ENCODE measurements around the gene RAPGEFL1. TPM values are rescaled to one million over a fixed set of nuclear protein-coding genes. Genes with fewer than 3 reads are reported as not detected.

Gene RAPGEFL1
- total RNA-seq, 3 donors from 2014 or later: 5.7 to 6.7 (median 6.1) TPM

- H3K27me3 Mint-ChIP-seq (ENCODE audit: low read depth): no peaks in the 10 kb centered on the region
- H3K4me3 Mint-ChIP-seq: no peak overlapping the region
- H3K4me1 Mint-ChIP-seq (ENCODE audit: low read depth): peaks cover 34% of the 10 kb centered on the region
- DNase-seq: no peak
- no peak for ATAC-seq
- no peaks in the 10 kb centered on the region for H3K9me3 Mint-ChIP-seq
- peaks cover 22% of the 10 kb centered on the region for H3K36me3 Mint-ChIP-seq (ENCODE audit: insufficient read depth)
These were observed 18.7 kb upstream of the RAPGEFL1 start for GRCh38 chr17:40158438-40159013.

GRCh38 chr17:40159456-40159855 lies 17.8 kb upstream of the RAPGEFL1 start:
- Mint-ChIP-seq H3K36me3 (ENCODE audit: insufficient read depth) (peaks cover 19% of the 10 kb centered on the region), H3K27me3 (ENCODE audit: low read depth) (no peaks in the 10 kb centered on the region), H3K9me3 (no peaks in the 10 kb centered on the region), H3K4me1 (ENCODE audit: low read depth) (peaks cover 27% of the 10 kb centered on the region), H3K4me3 (no peak overlapping the region)
- ATAC-seq: no peak
- DNase-seq: no peak

- no peaks in the 10 kb centered on the region for H3K27me3 Mint-ChIP-seq (ENCODE audit: low read depth)
- ATAC-seq (no peak), DNase-seq (no peak)
- peaks cover 5% of the 10 kb centered on the region for H3K4me1 Mint-ChIP-seq (ENCODE audit: low read depth)
- H3K36me3 Mint-ChIP-seq (ENCODE audit: insufficient read depth): peaks cover 39% of the 10 kb centered on the region
- no peaks in the 10 kb centered on the region for H3K9me3 Mint-ChIP-seq
- H3K4me3 Mint-ChIP-seq: no peak overlapping the region
These were observed 9.5 kb upstream of the RAPGEFL1 start for GRCh38 chr17:40167685-40168261.

- Mint-ChIP-seq H3K27me3 (ENCODE audit: low read depth) (no peaks in the 10 kb centered on the region), H3K4me3 (no peak overlapping the region), H3K9me3 (no peaks in the 10 kb centered on the region), H3K4me1 (ENCODE audit: low read depth) (peaks cover 5% of the 10 kb centered on the region), H3K36me3 (ENCODE audit: insufficient read depth) (peaks cover 40% of the 10 kb centered on the region)
- ATAC-seq (peak; percentile 53 to 56), DNase-seq (peak; percentile 18)
These were observed 8.9 kb upstream of the RAPGEFL1 start for GRCh38 chr17:40168262-40168832.

- H3K4me1 Mint-ChIP-seq (ENCODE audit: low read depth): peaks cover 5% of the 10 kb centered on the region
These were observed 6.9 kb upstream of the RAPGEFL1 start for GRCh38 chr17:40170325-40170724.

GRCh38 chr17:40171750-40172149 lies 5.5 kb upstream of the RAPGEFL1 start:
- no peak for DNase-seq
- Mint-ChIP-seq H3K9me3 (no peaks in the 10 kb centered on the region), H3K4me1 (ENCODE audit: low read depth) (peaks cover 7% of the 10 kb centered on the region), H3K4me3 (no peak overlapping the region), H3K36me3 (ENCODE audit: insufficient read depth) (peaks cover 41% of the 10 kb centered on the region), H3K27me3 (ENCODE audit: low read depth) (no peaks in the 10 kb centered on the region)
- no peak for ATAC-seq

More at GRCh38 chr17:40170325-40170724, 6.9 kb upstream of the RAPGEFL1 start:
- H3K36me3 Mint-ChIP-seq (ENCODE audit: insufficient read depth): peaks cover 46% of the 10 kb centered on the region
- no peaks in the 10 kb centered on the region for H3K9me3 Mint-ChIP-seq
- no peak overlapping the region for H3K4me3 Mint-ChIP-seq
- no peak for DNase-seq
- ATAC-seq: no peak
- no peaks in the 10 kb centered on the region for H3K27me3 Mint-ChIP-seq (ENCODE audit: low read depth)

- Mint-ChIP-seq H3K4me3 (no peak overlapping the region), H3K9me3 (no peaks in the 10 kb centered on the region)
These were observed 4.0 kb upstream of the RAPGEFL1 start for GRCh38 chr17:40173091-40173777.

GRCh38 chr17:40173778-40174135 lies 3.5 kb upstream of the RAPGEFL1 start:
- DNase-seq (no peak), ATAC-seq (no peak)
- Mint-ChIP-seq H3K4me3 (no peak overlapping the region), H3K9me3 (no peaks in the 10 kb centered on the region), H3K27me3 (ENCODE audit: low read depth) (no peaks in the 10 kb centered on the region), H3K4me1 (ENCODE audit: low read depth) (peaks cover 10% of the 10 kb centered on the region), H3K36me3 (ENCODE audit: insufficient read depth) (peaks cover 25% of the 10 kb centered on the region)

More at GRCh38 chr17:40173091-40173777, 4.0 kb upstream of the RAPGEFL1 start:
- H3K4me1 Mint-ChIP-seq (ENCODE audit: low read depth): peaks cover 10% of the 10 kb centered on the region
- H3K27me3 Mint-ChIP-seq (ENCODE audit: low read depth): no peaks in the 10 kb centered on the region
- ATAC-seq (no peak), DNase-seq (no peak)
- H3K36me3 Mint-ChIP-seq (ENCODE audit: insufficient read depth): peaks cover 31% of the 10 kb centered on the region

- peaks cover 10% of the 10 kb centered on the region for H3K4me1 Mint-ChIP-seq (ENCODE audit: low read depth)
- no peaks in the 10 kb centered on the region for H3K9me3 Mint-ChIP-seq
- no peak overlapping the region for H3K4me3 Mint-ChIP-seq
- no peaks in the 10 kb centered on the region for H3K27me3 Mint-ChIP-seq (ENCODE audit: low read depth)
- peaks cover 18% of the 10 kb centered on the region for H3K36me3 Mint-ChIP-seq (ENCODE audit: insufficient read depth)
- ATAC-seq (no peak), DNase-seq (no peak)
These were observed 2.8 kb upstream of the RAPGEFL1 start for GRCh38 chr17:40174514-40174913.

GRCh38 chr17:40175928-40176753 lies 1.1 kb upstream of the RAPGEFL1 start:
- H3K36me3 Mint-ChIP-seq (ENCODE audit: insufficient read depth): peaks cover 12% of the 10 kb centered on the region
- DNase-seq (no peak), ATAC-seq (no peak)
- no peaks in the 10 kb centered on the region for H3K9me3 Mint-ChIP-seq
- no peaks in the 10 kb centered on the region for H3K27me3 Mint-ChIP-seq (ENCODE audit: low read depth)
- no peak overlapping the region for H3K4me3 Mint-ChIP-seq
- H3K4me1 Mint-ChIP-seq (ENCODE audit: low read depth): peaks cover 10% of the 10 kb centered on the region

- peak; percentile 2 for ATAC-seq
- H3K36me3 Mint-ChIP-seq (ENCODE audit: insufficient read depth): peaks cover 12% of the 10 kb centered on the region
- peaks cover 10% of the 10 kb centered on the region for H3K4me1 Mint-ChIP-seq (ENCODE audit: low read depth)
- peak overlapping the region; percentile 27 for H3K4me3 Mint-ChIP-seq
- H3K9me3 Mint-ChIP-seq: no peaks in the 10 kb centered on the region
- H3K27me3 Mint-ChIP-seq (ENCODE audit: low read depth): no peaks in the 10 kb centered on the region
- DNase-seq: no peak
These were observed 538 bp upstream of the RAPGEFL1 start for GRCh38 chr17:40176754-40177110.

- peak overlapping the region; percentile 13 for H3K4me3 Mint-ChIP-seq
- DNase-seq (no peak), ATAC-seq (no peak)
- H3K36me3 Mint-ChIP-seq (ENCODE audit: insufficient read depth): peaks cover 12% of the 10 kb centered on the region
- H3K27me3 Mint-ChIP-seq (ENCODE audit: low read depth): no peaks in the 10 kb centered on the region
- H3K4me1 Mint-ChIP-seq (ENCODE audit: low read depth): peaks cover 10% of the 10 kb centered on the region
- H3K9me3 Mint-ChIP-seq: no peaks in the 10 kb centered on the region
These were observed 841 bp downstream of the RAPGEFL1 start for GRCh38 chr17:40178021-40178601.

- ATAC-seq: no peak
These were observed 1.4 kb downstream of the RAPGEFL1 start for GRCh38 chr17:40178660-40179059.

More at GRCh38 chr17:40178660-40179059, 1.4 kb downstream of the RAPGEFL1 start:
- no peaks in the 10 kb centered on the region for H3K9me3 Mint-ChIP-seq
- H3K36me3 Mint-ChIP-seq (ENCODE audit: insufficient read depth): peaks cover 8% of the 10 kb centered on the region
- H3K27me3 Mint-ChIP-seq (ENCODE audit: low read depth): no peaks in the 10 kb centered on the region
- H3K4me1 Mint-ChIP-seq (ENCODE audit: low read depth): peaks cover 10% of the 10 kb centered on the region
- peak overlapping the region; percentile 5 for H3K4me3 Mint-ChIP-seq
- DNase-seq: no peak

Measured in activated T-cell treated with anti-CD3 and anti-CD28 coated beads, Interleukin-2, amount 50 U/mL, for 4 hours (primary cell).